HG03571 (cell line): ENCODE data around the gene GRM6.

Source experiments
- ATAC-seq: cut with Tn5 transposase; IDR thresholded peaks from one replicate; pipeline ENCODE4 v1.9.1; 2021; ENCODE audit not compliant: unreplicated experiment

The GRM6 gene

DNA sequence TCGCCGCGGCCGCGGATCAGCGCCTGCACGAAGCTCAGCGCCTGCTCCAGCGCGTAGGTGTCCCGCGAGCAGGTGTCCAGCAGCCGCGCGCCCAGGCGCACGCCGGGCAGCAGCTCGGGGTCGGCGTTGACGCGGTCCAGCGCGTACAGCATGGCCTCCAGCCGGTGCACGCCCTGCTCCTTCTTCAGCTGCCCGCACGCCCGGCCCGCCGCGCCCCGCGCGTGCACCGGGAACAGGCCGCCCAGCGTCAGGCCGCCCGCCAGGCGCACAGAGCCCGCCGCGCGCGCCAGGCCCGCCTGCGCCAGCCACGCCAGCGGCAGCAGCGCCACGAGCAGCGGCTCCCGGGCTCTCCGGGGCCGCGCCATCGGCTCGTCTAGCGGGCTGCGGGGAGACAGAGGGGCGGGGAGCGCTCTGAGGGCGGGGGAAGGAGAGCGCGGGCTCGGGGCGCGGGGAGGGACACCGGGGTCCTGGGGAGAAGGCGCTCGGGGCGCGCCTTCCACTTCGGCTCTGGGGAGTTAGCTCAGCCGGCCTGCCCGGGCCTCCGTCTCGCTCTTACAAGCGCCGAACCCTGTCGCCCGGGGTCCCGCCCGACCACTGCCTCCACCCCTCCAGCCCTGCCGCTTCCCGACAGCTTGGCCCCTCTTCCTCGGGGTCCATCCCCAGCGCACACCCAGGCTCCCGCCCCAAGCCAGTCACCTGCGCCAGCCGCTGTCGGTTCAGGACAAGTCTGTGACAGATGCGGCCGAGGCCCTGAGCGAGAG, at the start of gene GRM6:
Gene GRM6 (minus strand): TSS at position 741 of the 761 bp plus-strand sequence. CDS start 376 bp downstream, at position 365.
- no peak for ATAC-seq

DNA sequence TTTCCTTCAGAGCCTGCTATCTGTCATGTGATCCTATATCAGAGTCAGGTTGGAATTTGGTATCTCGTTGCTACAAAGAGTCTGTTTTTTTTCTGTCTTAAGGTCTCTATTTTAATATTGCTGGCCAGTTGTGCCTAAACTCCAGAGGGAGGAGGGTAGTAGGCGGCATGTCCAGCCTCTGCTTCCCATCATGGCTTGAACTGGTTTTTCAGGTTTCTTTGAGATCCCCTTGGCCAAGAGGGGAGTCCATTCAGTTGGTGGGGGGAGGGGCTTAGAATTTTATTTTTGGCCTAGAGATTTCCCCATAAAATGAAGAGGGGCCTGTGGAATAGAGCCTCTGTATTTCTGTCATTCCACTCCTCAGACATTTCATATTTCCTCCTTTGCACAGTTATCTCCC, 49.6 kb upstream of the GRM6 start:
- ATAC-seq = no peak

DNA sequence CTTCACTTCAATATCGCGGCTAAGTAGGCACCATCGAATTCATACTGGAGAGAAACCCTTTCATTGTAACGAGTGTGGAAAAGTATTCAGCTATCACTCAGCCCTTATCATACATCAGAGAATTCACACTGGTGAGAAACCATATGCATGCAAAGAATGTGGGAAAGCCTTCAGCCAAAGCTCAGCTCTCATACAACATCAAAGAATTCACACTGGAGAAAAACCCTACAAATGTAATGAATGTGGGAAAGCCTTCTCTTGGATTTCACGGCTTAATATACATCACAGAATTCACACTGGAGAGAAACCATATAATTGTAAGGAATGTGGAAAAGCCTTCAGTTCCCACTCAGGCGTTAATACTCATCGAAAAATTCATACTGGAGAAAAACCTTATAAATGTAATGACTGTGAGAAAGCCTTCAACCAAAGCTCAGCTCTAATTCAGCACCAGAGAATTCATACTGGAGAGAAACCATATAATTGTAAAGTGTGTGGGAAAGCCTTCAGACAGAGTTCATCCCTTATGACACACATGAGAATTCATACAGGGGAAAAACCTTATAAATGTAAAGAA, 38.0 kb upstream of the GRM6 start:
- ATAC-seq = no peak

DNA sequence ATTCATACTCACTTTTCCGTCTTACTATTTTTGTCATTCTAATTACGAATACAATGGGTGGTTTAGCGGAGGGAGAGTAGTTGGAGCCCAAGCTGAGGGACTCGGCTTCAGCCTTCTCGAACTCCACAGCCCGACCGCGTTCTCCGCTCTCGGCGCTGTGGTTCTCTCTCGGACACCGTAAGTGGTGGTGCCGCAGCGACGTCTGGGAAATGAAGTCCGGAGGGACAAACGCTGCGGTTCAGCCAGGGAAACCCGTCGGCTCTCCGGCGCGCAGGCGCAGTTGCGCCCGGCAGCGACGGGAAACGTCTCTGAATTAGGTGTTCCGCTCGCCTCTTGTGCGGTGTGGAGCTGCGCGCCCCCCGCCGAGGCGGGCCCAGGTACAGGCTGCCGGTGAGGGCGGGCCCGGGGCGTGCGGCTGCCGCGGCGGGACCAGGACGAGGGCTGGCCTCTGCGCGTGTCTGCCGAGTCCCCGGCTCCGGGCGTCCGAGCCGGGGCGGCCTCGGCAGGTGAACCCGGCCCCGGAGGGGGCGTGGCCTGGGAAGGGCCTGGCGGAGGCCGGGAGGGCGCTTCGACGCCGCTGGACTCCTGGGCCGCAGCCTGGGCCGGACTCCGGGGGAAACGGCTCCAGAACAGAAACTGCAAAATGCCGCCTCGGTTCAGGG, 28.5 kb upstream of the GRM6 start, which contains the start of gene ZNF879:
Gene ZNF879 (plus strand): TSS at position 277 of the 662 bp plus-strand sequence. CDS start 1,201 bp downstream, outside the sequence.
- ATAC-seq = peak; percentile 88

DNA sequence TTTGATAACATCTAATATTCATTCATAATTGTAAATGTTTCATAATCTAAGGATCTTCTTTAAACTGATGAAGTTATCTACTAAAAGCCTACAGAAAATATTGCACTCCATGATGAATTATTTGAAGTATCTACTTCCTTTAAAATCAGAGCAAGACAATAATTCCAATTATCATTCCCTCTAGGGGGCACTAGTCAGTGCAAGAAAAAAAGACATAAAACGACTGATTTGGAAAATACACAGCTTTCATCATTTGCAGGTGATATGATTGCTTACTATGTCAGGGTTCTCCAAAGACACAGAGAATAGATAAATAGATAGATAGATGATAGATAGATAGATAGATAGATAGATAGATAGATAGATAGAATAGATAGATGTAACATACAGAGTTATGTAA, 13.5 kb upstream of the GRM6 start:
- ATAC-seq = no peak

DNA sequence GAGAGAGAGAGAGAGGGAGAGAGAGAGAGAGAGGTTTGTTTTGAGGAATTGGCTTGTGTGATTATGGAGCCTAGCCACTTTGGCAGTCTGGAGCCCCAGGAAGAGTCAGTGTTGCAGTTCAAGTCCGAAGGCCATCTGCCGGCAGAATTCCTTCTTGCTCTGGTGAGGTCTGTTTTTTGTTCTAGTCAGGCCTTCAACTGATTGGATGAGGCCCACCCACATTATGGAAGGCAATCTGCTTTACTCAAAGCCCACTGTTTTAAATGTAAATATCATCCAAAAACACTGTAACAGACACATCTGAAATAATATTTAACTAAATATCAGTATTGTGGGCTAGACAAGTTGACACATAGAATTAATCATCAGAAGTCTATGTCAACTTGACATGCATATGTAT, 11.4 kb upstream of the GRM6 start:
- ATAC-seq = no peak

DNA sequence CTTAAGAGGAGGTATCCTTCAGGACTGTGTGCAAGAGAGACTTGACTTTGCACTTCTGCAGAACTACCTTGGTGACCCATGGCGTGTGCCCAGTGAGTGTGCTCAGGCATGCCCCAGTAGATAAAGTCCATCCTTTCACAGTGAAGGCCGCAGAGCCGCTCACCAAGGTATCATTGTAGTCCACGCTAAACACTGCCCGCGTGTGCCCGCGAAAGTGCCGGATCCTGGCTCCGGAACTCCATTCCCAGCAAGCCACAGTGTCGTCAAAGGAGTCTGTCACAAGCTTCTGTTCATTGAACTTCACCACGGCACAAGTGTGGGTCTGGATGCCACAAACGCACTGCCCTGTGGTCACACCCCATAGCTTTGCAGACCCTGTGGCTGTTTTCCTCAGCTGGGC, 3.3 kb upstream of the GRM6 start:
- no peak for ATAC-seq

DNA sequence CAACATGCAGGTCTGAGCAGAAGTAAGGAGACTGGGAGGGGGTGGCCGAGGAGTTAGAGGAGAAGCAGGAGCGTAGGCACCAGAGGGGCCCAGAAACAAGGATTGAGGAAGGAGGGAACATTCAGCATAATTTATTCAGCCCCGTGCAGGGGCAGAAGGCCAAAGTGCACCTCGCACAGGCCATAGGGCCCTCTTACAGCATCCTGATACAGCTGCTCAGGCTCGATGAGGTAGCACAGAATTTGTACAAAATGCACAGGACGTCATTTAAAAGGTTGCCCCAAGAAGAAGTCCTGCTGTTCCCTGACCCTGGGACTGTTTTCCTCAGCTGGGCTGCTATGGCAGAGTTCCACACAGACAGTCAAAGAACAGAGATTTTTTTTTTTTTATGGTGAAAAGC, 2.1 kb upstream of the GRM6 start:
- ATAC-seq = no peak

DNA sequence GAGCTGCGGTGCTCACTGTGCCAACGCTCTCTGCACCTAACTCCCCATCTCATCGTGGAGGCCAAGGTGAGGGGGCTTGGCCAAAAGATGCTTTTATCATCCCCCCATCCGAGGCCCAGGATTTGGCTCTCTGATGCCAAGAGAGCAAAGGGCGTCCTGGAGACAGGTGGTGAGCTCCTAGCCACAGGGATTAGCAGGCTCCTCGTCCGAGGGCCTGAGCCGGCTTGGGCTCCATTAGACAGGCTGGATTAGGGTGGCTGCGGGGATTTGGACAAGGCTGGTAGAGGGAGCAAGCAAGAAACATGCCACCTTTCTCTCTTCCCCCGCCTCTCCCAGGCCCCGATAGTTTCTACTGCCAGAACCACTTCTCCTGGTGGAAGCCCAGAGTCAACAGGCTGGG, 1.0 kb upstream of the GRM6 start:
- ATAC-seq = no peak

DNA sequence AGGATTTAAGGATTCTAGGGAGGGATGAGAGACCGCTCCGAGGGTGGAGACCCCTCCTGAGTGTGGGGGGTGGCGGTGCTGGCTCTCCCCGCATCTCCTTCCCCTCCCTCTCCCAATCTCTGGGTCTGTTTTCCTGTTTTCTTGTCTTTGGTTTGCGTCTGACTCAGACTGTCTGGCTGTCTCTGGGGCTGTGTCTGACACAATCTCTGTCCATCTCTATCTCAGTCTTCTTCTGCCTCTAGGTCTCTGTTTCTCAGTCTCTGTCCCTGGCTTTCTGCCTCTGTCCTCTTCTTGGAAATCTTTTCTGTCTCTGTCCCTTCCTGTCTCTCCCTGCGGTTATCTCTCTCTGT, 196 bp upstream of the GRM6 start:
- no peak for ATAC-seq

DNA sequence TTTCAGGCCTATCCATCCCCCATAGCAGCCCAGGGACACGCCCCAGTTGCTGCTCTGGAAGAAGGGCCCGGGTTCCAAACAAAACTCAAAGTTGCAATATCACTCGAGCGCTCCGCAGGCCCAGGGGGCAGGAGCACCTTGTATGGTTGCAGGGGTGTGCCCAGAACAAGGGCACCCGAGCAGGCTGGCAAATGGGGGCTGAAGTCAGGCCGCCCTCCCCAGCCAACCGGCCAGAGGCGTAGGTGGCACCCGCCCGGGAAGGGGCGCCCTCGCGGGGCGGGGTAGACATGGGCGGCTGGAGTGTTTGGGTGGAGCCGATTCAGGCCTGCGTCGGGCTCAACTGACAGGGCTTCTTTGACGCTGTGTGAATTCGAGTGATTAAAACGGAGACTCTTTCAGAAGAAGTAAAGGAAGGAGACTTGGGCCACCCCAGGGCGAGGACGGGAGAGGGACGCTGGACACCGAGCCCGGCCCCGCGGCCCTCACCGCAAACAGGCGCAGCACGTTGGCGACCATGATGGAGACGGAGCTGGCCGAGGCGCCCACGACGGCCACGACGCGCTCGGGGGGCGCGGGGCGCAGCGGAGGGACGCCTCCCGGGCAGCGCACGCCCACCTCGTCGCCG, 1.1 kb downstream of the GRM6 start:
- no peak for ATAC-seq

DNA sequence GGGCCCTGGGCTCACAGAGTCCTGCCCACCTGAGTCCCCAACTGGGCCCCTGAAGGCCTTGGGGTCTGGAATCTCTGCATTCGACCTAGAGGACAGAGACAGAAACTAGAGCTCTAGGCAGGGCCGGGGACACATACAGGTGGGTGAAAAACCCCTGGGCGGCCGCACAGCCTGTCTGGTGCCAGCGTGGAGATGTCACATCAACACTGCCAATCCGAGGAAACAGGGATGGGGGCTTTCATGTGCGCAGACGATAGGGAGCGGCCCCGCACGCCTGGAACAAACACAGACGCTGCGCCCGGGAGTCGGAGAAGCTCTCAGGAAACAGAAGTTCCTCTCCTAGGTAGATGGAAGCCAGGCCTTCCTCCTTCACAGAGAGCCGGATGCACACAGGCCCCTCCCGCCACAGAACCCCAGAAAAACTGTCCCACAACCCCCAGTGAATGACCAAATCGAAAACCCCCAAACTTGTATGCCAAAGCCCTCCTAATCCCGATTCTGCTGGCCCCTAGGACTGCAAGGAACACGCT, 1.8 kb downstream of the GRM6 start:
- no peak for ATAC-seq

DNA sequence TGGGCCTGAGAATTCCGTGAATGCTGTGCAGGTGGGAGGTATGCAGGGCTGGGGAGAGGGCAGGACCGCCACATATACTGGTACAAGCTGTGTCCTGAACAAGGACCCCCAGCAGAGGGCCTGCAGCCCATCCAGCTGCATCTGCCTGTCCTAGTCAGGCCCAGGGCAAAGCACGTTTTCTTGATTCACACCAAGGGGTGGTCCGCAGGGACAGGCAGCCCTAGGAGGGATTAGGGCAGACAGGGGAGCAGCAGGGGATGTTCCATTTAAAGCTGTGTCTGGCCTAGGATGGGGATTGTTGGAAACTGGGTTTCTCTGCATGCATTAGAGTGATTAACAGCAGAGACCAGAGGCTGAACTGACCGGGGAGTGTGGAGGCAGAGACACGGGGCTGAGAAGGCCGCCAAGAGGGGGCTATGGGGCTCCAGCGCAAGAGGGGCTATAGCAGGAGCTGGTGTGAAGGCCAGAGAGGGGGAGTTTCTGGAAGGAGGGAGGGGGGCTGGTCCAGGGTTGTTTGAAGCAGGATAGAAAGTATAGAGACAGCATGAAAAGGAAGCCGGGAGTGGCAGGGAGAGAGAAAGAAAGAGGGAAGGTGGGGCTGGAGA, 2.7 kb downstream of the GRM6 start:
- no peak for ATAC-seq

DNA sequence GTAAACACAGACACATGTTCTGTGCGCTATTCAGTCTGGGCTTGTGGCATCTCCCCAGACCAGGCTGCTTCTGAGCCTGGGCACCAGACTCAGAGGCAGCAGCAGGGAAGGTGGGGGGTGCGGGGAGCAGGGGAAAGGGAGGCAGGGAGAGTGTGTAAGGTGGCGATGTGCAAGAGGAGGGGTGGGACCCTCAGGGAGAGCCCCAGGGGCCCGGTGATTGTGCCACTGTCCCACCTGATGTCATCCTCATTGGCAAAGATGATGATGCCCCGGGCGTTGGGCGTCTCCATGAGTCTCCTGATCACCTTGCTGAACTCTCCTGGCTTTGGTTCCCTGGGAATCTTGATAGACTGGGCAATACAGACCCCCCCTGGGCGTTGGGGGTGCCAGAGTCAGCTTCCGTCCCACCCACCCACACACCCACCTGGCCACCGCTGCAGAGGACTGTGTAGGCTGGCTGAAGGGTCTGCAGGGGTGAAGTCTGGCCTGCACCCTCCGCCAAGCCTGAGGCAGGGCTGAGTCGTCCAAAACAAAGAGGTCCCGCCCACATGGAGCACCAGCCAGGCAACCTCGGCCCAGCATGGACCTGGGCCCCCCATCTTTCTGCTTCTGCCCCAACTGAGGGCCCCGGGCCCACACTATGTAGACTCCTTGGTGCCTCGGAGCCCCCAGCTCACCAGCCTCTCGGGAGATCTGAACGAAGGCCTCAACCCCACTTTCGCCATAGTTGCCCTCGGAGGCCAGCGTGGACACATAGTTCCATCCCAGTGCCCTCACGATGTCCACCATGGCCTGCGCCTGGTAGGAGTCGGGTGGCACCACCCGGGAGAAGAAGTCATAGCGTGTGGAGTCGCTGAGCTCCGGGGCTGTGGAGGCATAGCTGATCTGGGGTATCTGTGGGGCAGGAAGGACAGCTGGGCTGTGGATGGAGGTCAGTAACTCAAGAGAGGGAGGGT, 3.7 kb downstream of the GRM6 start:
- no peak for ATAC-seq

DNA sequence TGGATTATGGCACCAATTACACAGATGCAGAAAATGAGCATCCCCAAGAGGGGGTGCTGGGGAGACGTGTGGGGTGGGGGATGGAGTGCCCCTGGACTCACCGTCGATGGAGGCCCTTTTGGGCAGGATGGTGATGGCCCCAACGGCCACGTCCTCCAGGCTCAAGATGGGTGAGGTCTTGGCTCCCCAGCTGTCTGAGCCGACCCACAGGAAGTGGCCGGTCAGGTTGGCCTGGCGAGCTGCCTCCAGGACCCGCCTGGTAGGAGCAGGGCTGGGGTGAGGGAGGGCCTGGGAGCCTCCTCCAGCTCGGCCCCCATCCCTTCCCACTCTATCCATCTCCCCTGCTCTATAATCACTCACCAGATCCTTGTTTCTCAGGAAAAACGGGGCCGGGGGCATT, 4.6 kb downstream of the GRM6 start:
- ATAC-seq = no peak

DNA sequence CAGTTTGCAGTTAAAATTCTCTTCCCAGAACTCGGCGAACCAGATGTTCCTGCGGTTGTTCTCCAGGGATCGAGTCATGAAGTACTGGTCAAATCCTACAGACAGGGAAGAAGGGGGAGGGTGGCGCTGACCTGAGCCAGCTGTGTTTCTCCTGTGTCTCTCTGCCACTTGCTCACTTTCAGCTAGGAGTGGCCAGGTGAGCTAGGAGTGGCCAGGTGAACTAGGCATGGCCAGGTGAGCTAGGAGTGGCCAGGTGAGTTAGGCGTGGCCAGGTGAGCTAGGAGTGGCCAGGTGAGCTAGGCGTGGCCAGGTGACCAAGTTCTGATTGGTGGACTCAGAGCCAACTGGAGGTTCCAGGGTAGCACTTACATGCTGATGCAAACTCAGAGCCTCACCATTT, 5.8 kb downstream of the GRM6 start:
- ATAC-seq = no peak

DNA sequence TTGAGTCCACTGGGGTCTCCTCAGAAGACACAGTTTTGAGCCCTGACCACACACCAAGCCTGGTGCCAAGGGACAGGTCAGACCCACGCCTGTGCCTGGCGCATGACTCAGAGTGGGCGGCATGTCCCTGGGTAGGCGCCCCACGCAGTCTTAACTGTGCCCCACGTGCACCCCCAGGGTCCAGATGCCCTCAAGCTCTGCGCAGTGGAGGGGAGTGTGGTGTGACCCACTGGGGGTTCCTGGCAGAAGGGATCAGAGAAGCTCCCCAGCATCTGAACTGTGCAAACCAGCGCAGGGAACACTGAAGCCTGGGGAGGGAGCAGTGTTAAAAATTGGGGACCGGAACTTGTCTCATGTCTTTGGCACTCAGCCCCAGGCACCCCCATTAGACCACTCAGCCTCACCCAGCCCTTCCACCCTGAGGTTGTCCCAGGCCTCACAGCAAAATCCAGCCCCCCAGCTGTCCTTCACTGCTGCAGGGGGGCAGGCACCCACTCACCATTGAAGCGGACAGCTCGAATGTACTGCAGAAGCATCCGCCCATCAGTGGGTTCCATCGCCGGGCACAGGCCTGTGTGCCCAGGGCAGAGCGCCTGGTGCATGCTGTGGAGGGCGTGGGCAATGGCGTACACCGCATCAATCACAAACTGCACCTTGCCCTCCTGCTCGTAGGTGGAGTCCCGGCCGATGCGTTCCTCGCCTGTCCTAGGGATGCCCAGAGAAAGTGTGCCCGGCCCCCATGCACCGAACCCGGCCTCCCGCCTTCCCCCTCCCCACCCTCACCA, 6.5 kb downstream of the GRM6 start:
- ATAC-seq = no peak

DNA sequence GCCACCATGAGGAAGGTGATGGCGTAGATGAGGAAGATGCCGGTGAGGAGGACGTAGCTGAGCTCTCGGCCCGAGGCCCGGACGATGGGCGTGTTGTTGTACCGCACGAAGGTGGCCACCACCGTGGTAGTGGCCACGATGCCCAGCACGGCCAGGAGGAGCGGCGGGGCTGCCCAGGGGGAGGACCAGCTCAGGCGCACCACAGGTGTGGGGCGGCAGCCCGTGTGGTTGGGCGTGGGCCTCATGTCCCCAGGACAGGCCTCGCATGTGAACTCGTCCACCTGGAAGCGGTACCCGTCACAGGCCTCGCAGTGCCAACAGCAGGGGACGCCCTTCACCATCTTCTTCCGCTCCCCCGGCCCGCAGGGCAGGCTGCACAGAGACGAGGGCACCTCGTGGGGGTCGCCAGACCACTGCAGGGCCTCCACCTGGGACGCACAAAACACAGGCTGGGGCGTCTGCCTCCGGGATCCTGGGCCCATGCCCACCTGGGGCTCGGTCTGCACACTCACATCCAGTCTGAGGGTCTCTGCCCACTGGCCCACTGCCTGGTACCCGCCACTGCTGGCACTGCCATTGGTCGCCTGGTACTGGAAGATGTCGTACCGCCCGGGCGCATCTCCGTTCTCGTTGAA, 8.7 kb downstream of the GRM6 start:
- ATAC-seq = no peak
